Measurements from ENCODE around the gene SOBP.

DNA sequence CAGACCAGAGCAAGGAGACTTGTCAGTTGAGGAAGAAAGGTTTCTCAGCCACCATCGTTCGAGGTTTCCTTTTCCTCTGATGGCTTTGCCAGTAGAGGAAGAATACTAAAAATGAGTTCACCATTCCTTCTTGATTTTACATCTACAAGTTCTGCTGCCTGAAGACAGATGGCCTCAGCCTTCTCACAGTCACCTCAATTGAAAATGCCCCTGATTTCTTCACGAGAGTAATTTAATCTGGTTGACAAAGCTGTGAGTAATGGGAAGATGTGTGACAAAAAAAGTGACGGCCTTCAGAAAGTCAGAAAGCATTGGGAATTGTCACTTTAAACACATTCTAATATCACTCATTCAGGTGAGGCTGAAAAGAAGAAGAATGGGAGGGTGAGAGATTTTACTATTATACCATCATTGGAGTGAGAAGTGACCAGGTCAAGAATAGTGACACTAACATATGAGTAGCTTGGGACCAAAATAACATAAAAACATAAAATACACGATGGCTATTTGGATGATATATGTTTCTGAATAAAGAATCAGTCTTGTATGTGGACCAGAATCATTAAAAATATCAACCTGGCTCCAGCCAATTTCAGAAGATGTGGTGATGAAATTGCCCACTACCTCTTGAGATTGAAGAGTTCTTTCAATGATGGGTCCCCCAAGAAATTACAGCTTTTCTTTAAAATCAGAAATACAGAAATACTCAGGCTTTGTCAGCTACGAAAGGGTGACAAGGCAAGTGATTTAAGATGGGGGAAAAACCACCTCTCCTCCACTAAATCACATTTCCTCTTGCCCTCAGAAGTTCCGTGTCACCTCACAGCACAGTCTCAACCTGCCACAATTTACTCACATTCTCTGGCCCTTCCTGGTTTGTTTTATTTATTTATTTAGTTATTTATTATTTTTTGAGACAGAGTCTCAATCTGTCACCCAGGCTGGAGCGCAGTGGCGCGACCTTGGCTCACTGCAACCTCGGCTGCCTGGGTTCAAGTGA, 147.7 kb downstream of the SOBP start:
- TF ChIP-seq, protein P1, sequence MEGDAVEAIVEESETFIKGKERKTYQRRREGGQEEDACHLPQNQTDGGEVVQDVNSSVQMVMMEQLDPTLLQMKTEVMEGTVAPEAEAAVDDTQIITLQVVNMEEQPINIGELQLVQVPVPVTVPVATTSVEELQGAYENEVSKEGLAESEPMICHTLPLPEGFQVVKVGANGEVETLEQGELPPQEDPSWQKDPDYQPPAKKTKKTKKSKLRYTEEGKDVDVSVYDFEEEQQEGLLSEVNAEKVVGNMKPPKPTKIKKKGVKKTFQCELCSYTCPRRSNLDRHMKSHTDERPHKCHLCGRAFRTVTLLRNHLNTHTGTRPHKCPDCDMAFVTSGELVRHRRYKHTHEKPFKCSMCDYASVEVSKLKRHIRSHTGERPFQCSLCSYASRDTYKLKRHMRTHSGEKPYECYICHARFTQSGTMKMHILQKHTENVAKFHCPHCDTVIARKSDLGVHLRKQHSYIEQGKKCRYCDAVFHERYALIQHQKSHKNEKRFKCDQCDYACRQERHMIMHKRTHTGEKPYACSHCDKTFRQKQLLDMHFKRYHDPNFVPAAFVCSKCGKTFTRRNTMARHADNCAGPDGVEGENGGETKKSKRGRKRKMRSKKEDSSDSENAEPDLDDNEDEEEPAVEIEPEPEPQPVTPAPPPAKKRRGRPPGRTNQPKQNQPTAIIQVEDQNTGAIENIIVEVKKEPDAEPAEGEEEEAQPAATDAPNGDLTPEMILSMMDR (IDR thresholded peaks at IDR 0.05; ENCODE audit: low read depth, low read length), result no peak
- TF ChIP-seq EZH2phosphoT487 (IDR thresholded peaks at IDR 0.05; ENCODE audit: low read depth), result no peak
